HG03558 (cell line): ENCODE data around the gene ZNF668.
A peak's percentile ranks its signal among the peaks of the same experiment; 100 is the strongest.

ENCODE experiments used
- ATAC-seq: cut with Tn5 transposase; IDR thresholded peaks from one replicate; pipeline ENCODE4 v1.9.1; 2021; ENCODE audit warnings: moderate number of reproducible peaks; ENCODE audit not compliant: unreplicated experiment; ENCODE audit errors: extremely low read depth

The ZNF668 gene

DNA sequence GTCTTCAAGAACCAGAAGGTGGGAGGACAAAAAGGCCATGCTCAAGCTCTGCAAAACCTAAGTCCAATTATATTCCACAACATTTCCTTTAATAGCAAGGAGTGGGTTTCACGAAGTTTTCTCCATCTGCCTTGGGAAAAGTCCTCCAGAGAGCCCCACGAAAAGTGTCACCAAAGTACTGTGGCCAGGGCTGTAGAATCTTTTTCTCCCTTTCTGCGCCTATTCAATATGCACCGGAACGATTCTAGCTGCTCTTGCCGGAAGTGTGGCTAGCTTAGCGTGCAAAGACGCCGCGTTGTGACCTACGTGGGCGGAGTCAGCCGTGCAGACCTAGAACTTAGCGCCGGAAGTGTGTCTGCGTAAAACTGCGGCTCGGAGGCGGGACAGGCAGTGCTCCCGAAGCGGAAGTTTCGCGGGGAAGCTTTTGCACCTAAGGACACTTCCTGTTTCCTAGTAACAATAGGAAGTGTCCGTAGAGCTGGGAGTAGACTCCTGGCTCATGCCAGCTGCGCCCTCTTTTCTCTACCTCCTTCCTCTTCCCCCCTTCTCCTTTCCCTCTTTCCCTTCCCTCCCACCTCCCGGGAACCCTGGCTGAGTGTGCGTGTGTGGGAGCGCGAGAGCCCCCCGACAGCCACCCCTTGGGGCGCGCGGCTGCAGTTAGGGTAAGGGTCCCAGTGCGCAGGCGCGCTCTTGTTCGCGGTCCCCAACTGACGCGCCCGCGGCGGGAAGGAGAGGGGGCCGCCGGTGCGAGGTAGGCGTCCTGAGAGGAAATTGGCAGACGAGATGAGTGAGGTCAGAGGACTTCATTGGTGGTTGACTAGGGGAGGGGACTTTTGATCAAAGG, at the start of gene ZNF668, which contains the start of gene ZNF646:
ZNF668 (minus strand) TSS at position 271 of the 844 bp plus-strand sequence. CDS start 9,781 bp downstream, outside the sequence.
ZNF646 (plus strand) TSS at position 453 of the 844 bp plus-strand sequence. CDS start 1,903 bp downstream, outside the sequence.
- ATAC-seq: peak; percentile 35

DNA sequence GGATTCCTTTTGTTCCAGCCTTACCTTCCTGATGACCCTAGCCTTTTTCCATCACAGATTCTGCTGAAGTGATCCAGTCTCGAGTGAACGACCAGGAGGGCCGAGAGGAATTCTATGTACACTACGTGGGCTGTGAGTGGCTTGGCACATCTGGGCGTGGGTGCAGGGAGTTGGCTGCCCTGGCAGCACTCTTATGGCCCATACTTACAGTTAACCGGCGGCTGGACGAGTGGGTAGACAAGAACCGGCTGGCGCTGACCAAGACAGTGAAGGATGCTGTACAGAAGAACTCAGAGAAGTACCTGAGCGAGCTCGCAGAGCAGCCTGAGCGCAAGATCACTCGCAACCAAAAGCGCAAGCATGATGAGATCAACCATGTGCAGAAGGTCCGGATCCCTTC, 46.1 kb upstream of the ZNF668 start:
- no peak for ATAC-seq

DNA sequence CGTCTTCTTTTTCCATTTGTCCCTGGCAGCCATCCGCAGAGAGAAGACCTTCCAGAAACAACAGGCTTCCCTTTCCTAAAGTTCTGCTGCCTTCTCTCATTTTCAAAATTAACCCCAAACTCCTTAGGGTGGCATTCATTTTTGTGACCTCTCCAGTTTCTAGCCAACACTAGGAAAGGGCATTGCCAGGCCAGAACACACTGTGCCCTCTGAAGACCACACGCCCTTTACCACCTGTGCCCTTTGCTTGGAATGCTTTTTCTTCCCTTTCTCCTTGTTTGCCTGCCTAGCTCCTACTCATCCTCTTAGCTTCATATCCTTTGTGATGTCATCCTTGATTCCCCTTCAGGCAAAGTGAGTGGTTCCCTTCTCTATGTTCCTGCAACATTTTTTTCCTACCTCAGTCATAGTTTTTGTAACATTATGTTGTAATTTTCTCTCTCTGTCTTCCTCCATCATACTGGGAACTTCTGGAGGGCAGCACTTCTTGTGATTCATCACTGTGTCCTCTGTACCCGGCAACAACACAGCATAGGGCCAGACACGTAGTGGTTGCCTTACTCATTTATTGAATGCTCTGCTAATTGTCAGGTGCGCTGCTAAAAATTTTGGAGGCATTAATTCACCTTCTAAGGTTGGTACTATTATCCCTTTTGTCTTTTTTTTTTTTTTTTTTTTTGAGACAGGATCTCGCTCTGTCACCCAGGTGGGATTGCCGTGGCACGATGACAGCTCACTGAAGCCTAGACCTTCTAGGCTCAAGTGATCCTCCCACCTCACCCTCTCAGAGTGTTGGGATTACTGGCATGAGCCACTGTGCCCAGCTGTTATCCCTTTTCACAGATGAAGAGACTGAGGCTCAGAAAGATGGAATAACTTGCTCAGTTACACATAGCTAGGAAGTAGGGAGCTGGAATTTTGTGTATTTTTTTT, 44.4 kb upstream of the ZNF668 start:
- ATAC-seq: no peak

DNA sequence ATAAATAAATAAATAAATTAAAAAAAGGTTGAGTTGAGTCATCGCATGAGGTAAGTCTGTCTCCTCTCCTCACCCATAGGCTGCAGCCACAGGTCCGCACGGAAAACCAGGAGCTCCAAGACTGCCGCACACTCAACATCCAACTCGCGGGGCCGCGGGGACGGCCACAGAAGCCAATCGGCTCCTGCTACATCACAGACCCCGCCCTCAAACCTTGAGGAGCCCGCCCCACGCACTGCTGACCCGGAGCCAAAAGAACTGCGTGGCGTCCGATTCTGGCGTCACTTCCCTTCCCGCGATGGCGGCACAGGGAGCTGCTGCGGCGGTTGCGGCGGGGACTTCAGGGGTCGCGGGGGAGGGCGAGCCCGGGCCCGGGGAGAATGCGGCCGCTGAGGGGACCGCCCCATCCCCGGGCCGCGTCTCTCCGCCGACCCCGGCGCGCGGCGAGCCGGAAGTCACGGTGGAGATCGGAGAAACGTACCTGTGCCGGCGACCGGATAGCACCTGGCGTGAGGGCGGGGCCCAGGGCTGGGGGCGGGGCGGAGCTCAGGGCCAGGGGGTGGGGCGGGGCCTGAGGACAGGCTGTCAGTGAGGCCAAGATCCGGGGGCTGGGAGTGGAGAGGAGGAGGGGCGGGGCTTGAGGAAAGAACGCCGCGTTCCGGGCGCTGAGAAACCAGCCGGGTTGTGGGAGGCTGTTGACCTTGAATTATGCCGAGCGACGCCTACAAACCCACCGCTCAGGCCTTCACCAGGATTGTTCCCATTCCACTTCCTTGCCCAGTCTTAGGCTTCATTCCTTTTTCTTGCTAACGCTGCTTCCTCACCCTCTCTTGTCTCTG, 43.6 kb upstream of the ZNF668 start, which contains the start of gene KAT8:
KAT8 (plus strand) TSS at position 281 of the 839 bp plus-strand sequence; CDS start at position 299, 18 bp downstream.
- peak; percentile 55 for ATAC-seq

DNA sequence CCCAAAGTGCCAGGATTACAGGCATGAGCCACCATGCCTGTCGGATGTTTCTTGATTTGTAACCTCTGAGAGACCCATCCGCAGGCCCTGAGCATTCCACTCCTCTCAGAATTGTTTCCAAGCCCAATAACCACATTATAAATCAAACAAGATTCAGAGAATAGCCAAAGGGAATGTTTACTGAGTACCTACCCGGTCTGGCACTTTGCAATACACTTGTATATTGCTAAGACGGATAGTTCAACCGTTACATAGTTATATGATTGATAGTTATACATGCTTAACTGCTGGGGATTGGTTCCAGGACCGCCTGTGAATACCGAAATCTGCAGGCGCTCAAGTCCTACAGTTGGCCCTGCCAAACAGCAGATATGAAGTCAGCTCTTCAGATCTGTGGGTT, 40.4 kb upstream of the ZNF668 start:
- ATAC-seq: no peak

DNA sequence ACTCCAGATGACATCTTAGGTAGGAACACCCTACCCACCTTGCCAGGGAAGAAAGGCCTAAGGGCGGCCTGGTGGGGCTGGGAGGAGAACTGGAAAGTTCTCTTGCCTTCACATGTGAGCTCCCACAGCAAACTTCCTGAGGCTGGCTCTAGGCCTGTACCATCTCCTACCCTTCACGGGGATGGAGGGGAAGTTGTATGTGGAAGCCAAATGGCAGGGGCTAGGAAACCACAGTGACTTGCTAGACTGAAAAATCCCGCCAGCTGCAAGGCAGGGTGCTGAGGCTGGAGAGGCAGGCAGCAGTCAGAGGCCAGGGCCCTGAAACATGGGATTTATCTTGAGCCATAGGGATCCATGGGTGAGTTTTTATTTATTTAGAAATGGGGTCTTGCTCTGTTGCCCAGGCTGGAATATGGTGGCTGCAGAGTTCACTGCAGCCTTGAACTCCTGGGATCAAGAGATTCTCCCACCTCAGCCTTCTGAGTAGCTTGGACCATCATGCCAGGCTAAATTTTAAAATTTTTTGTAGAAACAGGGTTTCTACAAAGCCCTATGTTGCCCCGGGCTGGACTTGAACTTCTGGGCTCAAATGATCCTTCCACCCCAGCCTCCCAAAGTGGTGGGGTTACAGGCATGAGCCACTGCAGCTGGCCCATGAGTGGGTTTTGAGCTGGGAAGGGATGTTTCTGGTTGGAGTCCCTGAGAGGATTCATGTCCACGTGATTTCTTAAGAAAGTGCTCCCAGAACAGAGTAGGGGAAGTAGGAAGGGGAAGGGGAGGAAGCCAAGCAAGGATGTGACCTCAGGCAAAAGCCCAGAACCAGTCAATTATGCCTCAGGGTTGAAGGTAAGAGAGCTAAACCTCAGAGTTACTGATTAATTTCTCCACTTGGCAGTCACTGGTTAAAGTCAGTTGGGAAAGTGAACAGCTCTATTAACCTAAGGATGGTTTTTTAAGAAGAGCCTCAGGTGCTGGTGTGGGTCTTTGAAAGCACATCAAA, 39.4 kb upstream of the ZNF668 start:
- no peak for ATAC-seq

DNA sequence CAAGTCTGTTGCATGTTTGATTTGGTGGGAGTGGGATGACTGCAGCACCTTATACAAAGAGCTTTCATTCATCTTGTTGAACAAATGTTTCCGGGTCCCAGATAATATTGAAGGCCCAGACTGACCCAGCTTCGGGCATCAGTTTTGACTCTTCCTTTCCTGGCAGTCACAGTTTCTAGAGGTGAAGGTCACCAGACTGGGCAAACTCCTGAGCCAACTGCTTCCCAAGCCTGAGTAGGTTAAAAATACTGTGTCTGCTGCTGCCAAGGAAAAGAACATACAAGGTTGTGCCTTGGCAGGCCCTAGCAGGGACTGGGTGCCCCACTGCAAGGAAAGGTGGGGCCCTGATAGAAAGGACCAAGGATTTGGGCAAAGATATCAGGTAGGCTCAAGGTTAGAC, 38.7 kb upstream of the ZNF668 start:
- no peak for ATAC-seq

DNA sequence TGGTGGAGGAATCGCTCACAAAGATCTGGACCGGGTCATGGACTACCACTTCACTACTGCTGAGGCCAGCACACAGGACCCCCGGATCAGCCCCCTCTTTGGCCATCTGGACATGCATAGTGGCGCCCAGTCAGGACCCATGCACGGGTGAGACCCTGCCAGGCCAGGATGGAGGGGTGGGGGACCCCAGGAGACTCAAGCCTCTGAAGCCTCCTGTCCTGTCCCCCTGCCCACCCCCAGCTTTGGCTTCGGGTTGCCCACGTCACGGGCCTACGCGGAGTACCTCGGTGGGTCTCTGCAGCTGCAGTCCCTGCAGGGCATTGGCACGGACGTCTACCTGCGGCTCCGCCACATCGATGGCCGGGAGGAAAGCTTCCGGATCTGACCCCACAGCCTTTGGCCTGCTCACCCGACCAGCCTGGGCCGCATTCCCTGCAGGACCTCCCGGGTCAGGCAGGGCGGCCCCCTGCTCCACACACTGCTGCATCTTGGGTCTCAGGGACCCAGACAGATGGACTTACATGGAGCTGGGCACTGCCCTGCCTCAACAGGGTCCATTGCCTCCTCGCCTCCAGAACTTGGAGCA, 37.9 kb upstream of the ZNF668 start:
- ATAC-seq: no peak

DNA sequence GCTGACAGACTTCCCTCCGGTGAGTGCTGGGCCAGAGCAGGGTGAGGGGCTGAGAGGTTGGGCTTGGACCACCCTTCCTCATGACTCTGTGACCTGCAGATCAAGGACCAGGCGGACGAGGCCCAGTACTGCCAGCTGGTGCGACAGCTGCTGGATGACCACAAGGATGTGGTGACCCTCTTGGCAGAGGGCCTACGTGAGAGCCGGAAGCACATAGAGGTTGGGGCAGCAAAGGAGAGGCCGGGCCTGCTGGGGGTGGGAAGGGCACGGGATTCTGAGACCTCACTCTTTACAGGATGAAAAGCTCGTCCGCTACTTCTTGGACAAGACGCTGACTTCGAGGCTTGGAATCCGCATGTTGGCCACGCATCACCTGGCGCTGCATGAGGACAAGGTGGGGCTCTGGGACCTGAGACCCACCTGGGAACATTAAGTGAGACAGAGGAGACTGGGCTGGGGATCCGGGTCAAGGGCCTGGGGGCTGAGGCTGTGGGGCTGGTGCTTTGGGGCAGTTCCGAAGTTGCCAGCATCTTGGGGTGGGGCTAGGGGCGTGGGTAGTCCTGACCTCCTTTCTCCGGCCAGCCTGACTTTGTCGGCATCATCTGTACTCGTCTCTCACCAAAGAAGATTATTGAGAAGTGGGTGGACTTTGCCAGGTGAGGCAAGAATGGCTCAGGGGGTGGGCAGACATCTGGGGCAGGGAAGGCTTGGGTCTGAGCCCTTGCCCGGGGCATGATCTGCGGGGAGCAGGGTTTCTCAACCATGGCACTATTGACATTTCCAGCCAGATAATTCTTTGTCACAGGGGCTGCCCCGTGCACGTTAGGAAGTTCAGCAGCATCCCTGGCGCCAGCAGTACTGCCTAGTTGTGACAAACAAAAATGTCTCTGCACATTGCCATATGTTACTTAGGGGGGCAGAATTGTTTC, 36.3 kb upstream of the ZNF668 start:
- no peak for ATAC-seq

DNA sequence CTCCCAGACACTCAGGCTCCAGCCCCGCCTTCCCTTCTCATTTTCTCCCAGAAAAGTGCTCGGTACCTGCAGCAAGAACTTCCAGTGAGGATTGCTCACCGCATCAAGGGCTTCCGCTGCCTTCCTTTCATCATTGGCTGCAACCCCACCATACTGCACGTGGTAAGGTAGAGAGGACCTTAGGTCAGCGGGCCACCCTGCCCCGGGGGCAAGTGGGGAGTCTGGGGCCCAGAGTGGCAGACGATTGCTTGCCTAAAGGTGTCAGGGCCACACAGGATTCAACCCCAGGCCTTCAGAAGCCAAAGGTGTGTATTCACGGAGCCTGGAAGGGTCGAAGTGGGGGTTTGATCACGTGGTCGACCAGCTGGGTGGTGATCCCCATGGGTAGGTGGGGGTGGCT, 35.6 kb upstream of the ZNF668 start:
- no peak for ATAC-seq

DNA sequence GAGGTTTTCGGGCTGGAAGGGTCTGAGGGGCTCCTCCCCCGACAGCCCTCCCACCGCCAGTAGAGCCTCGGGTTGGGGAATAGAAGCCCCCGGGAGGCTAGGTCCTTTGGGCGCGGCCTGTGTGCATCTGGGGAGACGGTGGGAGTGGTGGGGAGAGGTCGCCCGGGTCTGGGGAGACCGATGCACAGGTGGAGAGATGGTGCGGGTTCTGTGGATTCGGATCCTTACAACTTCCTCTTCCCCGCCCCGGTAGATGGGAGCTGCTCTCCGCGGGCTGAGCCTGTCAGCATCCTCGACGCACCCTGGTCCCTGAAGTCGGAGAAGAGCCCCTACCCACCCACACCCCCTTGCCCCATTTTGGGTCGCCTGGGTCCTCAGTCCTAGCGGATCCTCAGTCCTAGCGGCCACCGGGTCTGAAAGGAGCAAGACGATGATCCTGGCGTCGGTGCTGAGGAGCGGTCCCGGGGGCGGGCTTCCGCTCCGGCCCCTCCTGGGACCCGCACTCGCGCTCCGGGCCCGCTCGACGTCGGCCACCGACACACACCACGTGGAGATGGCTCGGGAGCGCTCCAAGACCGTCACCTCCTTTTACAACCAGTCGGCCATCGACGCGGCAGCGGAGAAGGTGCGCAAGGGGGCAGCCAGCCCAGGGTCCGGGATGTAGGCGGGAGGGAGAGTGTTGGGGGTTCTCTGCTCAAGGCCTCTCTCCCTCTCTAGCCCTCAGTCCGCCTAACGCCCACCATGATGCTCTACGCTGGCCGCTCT, 34.9 kb upstream of the ZNF668 start:
- no peak for ATAC-seq

DNA sequence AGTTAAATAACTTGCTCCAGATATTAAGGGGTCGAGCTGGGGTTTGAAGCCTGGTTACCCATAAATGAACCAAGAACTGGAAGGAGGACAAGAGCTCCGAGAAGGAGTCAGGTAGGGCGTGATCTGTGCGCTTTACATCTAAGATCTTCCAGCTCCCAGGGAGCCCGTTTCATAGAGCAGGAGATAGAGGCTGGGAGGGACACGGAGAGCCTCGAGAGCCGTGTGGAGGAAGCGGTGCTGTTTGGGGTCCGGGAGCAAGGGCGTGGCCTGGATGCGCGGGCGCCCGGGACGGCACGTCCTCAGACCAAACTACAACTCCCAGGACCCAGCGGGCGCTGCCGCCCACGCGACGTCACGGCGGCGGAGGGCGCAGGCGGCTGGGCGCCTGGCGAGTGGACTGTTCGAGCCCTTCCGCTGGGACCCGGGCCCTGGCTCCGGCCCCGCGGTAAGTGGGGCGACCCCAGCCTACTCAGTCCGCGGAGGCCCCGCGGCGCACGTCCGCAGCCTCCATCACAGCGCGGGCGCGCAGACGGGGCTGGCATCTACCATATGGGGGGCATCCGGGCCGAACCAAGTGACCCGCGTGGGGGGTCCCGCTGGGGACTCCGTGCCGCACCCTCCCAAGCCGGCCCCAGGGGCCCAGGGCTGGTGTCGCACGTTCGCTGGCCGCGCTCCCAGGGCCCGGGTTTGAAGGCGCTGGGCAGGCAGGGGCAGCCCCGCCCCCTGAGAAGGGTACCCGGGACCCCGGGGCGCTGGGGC, 34.2 kb upstream of the ZNF668 start, which contains the start of gene BCKDK:
BCKDK (plus strand) TSS at position 352 of the 759 bp plus-strand sequence. CDS start 838 bp downstream, outside the sequence.
- ATAC-seq: peak; percentile 58

DNA sequence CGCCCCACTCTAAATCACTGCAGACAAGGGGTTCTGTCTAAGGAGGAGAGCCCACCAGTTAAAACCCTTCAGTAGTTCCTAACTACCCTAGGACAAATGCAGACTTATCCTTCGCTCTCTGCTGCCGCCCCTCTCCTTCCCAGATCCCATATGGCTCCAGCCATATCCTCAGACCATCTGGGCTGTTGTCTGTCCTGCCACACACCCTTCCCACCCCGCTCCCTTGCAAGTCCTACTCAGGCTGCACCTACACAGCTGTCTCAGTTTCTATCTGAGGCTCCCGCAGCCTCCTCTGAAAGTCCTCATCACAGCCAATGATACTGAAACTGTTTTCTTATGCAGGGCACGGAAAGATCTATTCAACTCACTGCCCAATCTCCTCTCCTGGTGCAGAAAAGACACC, 33.4 kb upstream of the ZNF668 start:
- ATAC-seq: peak; percentile 43

DNA sequence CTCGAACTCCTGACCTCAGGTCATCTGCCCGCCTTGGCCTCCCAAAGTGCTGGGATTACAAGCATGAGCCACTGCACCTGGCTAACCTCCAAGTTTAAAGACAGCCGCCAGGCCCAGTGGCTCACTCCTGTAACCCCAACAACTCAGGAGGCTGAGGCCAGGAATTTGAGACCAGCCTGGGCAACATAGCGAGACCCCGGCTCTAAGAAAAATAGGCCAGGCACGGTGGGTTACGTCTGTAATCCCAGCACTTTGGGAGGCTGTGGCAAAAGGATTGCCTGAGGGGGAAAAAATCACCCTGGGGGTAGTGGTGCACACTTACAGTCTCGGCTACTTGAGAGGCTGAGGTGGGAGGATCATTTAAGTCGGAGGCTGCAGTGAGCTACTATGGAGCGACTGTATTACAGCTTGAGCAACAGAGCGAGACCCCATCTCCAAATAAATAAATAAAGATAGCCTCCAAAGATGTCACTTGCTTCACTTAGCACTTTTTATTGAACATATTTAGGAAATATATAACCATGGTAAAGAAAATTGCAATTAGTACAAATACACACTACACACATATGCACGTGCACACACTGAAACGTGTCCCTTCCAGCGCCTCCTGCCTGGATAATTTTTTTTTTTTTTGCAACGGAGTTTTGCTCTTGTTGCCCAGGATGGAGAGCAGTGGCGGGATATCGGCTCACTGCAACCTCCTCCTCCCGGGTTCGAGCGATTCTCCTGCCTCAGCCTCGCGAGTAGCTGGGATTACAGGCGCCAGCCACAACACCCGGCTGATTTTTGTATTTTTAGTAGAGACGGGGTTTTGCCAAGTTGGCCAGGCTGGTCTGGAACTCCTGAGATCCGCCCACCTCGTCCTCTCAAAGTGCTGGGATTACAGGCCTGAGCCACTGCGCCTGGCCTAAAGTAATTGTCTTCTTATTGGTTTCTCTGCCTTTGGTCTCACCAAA, 32.7 kb upstream of the ZNF668 start:
- no peak for ATAC-seq
